HuH-7.5 (cell line): ENCODE measurements around the gene MCOLN1.

Source experiments
- DNase-seq: peaks from one replicate; pipeline ENCODE4 v3.0.0; 2011; ENCODE audit warnings: low spot score

The MCOLN1 gene

DNA sequence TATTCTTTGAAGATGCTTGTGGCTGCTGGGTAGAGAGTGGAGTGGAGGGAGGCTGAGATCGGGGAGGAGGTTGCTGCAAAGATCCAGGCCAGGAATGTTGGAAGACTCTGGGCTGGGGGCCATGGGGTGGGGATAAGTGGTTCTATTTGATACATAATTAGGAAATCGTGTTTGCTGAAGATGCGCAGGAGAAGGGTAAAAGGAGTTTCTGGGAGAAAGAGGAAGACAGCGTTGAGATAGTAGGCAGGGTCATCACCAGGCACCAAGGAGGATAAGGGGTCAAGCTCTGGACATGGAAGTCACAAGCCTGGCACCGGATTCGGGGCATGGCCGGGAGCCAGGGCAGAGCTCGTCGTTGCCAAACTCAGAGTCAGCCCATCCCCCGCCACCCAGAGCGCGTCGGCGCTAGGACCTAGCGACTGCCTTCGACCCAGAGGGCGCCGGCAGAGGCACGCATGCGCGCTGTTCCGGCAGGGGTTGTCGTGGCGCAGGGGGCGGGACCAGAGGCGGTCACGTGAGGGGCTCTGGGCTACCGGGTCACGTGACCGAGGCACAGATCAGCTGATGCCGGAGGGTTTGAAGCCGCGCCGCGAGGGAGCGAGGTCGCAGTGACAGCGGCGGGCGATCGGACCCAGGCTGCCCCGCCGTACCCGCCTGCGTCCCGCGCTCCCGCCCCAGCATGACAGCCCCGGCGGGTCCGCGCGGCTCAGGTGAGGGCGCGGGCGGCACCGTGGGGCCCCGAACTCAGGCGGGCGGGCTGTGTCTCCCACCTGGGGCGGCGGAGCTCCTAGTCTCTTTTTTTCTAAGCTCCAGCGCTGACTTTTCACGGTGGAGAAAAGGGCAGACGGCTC, at the start of gene MCOLN1:
TSS of gene MCOLN1 (plus strand) at position 553 of the 851 bp plus-strand sequence. CDS start at position 680, 127 bp downstream.
- peak; percentile 100 for DNase-seq

DNA sequence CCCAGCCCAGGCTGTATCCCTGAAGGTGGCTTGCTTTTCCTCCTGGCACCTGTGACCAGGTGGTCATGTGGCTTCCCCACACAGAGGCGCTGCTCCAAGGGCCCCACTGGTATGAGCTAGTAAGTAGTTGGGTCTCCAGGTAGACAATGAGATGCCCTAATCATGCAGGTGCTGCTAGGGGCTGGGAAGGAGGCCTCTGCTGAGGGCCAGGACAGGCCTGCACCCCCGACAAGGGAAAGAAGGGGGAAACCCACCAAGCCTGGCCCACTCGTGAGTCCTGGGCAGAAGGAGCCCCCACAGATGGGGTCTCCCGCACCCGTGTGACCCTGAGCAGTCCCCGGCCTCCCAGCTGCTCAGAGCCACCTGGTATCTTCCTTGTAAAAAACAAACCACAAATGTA, 46.8 kb upstream of the MCOLN1 start:
- DNase-seq: no peak

DNA sequence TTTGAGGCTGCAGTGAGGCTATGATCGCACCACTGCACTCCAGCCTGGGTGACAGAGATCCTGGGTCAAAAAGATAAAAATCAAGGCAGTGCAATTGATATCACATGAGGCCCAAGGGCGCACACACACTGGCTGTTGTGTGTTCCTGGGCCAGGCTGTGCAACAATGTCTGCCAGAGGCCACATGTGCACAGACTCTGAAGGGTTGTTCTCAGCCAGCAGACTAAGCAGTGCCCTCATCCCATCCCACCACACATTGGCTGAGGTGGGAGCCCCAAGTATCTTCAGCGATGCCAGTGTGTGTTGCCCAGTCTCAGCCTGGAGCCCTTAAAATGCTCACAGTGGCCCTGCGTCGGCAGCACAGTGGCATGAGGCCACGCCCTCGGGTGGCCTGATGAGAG, 46.2 kb upstream of the MCOLN1 start:
- DNase-seq: no peak

DNA sequence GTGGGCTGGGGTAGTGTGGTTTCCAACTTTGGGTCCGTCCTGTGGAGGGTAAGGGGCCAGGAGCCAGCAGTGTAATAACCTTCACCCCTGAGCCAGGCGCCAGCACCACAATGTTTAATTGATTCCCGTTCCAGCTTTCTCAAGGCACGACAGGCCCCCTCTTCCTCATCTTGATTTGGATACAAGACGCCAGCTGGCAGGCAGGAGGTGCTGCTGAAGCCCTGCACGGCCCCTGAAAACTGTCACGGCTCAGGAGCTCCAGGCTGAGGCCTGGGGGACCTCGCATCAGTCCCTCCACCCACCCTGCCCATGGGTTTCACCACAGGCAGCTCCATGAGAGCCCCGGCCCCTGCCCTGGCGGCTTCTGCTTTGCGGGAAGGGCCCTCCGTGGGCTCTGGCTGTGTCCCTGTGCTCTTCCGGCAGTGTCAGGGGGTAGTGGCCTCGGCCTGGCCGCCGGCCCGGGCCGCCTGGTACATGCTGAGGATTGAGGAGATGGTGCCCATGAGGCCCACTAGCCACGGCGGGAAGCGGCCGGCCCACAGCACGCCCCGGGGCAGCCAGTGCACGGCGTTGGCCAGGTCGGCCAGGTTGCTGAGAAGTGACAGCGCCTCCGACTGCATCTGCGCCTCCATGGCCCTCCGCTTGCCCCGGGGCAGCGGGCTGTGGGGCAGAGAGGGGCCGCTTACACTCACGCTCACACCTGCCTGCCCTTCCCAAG, 45.5 kb upstream of the MCOLN1 start:
- DNase-seq: no peak

DNA sequence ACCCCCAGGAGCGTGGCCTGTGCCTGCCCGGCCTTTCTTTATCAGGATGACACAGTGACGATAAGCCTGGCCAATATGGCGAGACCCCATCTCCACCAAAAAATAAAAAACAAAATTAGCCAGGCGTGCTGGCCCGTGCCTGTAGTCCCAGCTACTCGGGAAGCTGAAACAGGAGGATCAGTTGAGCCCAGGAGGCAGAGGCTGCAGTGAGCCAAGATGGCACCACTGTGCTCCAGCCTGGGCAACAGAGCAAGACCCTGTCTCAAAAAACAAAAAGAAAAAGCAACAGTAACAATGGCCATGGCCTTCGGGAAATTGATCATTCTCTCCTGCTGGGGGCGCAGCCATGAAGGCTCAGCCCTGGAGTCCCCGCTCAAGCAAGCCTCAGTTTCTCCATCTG, 44.7 kb upstream of the MCOLN1 start:
- DNase-seq: no peak

DNA sequence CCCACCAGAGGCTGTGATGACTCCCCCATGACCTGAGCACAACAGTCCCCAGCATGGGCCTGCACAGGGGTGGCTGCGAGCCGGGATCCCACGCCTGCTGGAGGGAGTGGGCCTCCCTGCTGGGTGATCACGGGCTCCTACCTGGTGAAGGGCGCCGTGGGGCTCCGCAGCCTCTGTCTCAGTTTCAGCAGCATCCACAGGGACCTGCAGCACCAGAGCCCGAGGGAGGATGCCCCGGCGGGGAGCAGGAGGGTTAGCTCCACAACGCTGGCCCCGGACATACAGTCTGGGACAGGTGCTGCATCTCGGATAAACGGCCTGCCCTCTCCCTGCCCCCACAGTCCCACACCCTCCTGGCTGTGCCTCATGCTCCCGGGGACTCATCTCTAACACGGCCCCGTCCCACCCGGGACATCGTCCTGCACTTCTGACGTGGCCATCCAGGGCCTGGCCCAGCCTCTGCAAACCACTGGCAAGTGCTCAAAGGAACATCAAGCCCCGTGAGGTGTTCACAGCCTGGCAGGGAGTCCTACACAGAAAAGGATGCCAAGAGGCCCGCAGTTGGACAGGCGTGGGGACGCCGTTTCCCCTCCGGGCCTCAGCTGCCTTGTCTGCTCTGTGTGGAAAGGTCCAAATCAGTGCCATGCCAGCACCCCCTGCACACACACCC, 44.1 kb upstream of the MCOLN1 start:
- no peak for DNase-seq

DNA sequence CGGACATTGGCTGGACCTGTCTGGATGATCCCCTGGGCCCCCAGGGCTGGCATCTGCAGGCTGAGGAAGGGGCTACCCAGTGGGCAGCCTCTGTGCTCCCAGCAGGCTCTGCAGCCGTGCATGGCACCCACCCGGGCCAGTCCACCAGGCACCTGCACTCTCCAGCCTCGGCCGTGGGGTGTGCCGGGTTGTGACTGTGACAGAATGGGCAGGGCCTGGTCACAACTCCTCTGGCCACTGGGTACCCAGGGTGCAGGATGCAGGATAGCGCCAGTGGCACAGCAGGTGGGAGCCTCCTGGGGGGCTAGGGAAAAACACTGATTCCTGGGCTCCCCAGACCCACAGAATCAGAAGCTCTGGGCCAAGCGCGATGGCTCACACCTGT, 43.6 kb upstream of the MCOLN1 start:
- no peak for DNase-seq

DNA sequence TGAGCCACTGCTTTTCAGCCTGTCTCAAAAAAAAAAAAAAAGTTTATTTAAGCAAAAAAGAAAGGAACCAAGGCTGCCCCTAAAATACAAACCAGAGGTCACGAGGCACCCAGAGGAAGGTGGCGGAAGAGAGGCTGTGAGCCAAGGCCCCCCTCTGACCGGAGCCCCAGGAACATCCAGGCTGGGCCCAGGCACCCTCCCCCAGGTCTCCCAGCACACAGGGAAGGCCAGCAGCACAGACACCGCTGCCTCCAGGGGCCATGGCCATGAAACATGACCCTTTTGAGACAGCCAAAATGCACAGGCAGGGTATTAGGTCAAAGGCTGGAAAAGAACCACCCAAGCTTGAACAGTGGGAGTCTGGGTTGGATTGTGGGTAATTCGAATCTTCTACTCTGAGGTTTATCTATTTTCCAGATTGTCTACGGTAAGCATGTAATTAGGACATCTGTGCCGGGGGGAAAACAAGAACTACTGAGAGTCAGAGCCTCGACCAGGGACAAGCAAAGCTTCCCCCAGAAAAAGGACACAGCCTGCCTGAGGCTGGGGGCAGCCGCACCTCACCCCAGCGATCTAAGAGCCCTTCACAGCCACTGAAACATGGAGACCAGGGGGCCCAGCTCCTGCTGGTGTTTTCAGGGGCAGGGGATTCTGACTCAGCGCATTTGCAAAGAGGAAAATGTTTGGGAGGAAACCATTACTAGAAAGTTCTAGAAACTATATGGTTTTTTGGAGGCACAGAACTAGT, 42.0 kb upstream of the MCOLN1 start:
- no peak for DNase-seq

DNA sequence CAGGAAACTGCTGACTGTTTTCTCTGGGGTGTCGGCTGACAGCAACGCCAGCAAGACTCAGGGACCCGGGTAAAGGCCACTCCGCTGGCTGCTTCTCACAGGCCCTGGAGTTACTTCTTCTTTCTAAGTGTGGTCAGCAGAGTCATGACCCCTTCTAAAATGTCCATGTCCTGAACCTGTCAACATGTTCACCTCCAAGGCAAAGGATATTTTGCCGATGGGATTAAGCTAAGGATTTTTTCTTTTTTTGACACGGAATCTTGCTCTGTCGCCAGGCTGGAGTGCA, 41.5 kb upstream of the MCOLN1 start:
- no peak for DNase-seq

DNA sequence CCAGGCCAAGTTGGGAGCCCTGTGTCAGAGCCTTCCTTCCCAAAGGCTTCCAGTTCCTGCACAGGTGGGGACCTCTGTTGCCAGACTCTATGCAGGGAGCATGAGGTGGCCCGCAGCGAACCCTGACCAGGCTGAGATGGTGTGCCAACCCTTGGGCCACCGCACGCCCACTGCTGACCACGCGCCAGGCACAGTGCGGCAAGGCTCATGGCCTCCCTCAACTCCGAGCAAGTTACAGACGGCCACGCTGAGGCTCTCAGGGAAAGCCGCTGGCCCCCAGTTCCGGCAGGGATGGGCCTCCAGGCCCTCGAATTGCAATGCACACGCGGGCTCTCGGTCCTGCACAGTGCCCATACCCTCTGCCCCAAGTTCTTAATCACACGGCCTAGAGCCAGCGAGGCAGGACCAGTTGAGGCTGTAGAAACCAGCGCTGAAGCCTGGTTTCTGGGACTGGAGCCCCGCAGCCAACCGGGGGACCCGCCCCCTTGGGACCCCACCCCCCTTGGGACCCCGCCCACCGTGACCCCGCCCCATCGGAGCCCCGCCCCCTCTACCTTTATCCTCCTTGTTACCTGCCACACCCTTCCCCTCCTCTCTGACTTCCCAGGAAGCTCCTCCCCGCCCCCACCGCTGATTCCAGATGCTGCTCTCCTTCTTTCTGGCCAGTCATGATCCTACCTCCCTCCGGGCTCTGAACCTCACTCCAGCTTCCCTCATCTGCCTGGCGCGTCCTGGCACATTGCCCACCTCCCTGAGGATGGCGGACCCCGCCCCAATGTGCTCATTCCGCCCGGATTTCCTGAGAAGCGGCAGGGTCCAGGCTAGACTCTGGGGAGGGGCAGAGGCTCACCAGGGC, 39.6 kb upstream of the MCOLN1 start:
- DNase-seq: no peak

DNA sequence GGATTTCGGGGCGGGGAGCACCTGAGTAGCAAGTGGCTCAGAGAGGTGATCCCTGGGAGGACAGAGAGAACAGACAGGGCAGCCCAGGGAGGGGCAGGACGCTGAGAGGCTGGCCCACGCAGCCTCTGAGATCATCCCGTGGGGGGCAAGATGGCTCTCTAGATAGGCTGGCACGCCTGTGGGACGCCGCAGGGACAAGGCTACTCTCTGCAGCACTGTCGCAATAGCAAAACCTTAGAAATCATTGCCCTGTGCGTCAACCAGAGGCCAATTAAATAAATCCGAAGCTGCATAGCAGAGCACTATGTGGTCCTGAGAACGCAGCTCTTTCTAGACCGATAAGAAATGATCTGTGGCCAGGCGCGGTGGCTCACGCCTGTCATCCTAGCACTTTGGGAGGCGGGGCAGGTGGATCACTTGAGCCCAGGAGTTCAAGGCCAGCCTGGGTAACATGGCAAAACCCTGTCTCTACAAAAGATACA, 38.7 kb upstream of the MCOLN1 start:
- DNase-seq: no peak

DNA sequence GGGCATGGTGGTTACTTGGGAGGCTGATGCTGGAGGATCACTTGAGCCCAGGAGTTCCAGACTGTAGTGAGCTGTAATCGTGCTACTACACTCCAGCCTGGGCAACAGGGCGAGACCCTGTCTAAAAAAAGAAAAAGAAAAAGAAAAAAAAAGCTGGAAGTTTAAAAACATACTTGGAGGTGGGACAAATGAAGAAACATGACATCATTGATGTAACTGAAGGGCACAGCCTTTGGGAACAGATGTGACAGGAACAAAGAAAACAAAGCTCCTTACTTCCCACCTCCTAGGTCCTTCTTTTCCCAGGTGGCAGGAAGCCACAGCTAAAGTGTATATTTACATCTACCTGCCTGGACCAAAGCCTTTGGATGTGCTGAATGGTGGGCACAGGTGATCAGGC, 35.5 kb upstream of the MCOLN1 start:
- DNase-seq: no peak

DNA sequence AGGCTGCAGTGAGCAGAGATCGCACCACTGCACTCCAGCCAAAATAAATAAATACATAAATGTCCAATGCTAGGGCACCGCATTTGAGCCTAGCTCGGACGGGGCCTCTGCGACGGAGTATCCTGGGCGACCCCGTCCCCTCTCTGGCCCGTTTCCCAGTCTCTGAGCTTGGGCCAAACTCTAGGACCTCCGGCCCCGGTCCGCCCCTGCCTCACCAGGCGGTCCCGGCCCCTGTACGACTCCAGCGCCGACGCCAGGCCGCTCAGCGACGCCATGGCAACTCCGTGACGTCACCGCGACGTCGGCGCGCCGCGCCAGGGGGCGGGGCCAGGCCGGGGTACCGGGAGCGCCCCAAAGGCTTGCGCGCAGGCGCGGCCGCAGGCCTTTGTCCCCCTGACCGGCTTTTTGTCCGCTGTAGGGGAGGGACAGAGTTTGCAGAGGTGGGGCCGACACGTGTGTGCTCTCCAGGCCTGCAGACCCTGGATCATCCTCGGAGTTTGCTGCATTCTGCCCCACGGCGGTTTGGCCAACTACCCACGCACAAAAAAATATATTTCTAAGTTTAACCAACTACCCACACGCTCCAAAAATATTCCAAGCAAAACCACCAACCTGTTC, 33.6 kb upstream of the MCOLN1 start, which contains the start of gene PEX11G:
TSS of gene PEX11G (minus strand) at position 300 of the 618 bp plus-strand sequence. CDS start at position 275, 25 bp downstream.
- no peak for DNase-seq

DNA sequence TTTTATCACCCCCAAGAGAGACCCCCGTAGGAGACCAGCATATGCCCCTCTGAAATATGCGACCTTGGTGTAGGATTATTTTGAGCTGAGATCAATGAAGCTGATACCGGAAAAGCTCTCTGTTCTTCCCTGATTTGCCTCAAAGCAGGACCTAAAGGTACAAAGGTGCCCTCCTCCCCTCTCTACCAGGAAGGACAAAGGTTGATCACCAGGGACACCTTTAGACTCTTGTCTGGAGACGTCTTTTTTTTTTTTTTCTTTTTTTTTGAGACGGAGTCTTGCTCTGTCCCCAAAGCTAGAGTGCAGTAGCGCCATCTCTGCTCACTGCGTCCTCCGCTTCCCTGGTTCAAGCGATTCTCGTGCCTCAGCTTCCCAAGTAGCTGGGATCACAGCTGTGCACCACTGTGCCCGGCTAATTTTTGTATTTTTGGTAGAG, 32.8 kb upstream of the MCOLN1 start:
- no peak for DNase-seq

DNA sequence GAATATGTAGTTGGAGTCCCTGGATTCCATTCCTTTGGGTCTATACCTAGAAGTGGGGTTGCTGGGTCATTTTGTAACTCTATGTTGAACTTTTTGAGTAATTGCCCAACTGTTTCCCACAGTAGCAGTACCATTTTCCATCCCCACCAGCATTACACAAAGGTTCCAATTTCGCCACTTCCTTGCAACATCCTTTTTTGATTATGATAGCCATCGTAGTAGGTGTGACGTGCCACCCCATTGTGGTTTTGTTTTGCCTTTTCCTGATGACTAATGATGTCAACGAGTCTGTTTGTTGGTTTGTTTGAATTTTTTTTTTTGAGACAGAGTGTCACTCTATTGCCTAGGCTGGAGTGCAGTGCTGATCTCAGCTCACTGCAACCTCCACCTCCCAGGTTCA, 30.3 kb upstream of the MCOLN1 start:
- no peak for DNase-seq

DNA sequence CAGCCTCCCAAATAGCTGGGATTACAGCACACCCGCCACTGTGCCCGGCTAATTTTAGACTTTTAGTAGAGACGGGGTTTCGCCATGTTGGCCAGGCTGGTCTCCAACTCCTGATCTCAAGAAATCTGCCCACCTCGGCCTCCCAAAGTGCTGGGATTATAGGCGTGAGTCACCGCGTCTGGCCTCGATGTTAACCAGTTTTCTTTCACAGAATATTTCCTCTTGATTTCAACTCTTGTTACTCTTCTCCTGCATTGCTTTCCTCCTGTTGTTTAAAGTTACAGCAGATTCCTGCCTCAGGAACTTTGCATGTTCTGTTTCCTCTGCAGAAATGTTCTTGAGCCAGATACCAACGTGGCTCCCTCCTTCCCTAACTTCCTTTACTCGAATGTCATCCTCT, 29.9 kb upstream of the MCOLN1 start:
- no peak for DNase-seq

DNA sequence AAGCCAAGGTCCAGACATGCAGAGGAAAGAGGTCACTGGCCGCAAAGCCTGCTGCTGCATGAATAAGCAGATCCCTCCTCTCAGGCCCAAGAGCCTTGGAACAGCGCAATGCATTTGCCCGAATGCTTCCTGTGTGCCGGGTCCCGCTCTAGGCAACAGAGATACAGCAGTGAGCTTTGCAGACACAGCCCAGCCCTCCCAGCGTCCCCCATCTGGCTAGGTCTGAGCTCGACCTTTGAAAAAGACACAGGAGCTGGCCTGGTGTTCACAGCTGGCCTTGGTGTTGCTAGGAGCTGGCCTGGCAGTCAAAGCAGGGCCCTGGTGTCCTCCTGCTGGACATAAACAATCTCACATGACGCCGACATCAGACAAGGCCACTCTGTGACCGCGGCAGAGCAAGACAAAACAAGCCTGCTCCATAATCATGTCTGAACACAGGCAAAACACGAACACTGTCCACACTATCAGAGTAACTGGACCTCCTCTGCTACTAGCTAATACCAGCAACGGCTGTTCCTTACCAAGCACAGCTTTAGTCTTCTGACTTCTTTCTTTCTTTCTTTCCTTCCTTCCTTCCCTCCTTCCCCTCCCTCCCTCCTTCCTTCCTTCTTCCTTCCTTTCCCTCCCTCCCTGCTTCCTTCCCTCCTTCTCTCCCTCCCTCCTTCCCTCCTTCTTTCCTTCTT, 27.9 kb upstream of the MCOLN1 start:
- DNase-seq: no peak

DNA sequence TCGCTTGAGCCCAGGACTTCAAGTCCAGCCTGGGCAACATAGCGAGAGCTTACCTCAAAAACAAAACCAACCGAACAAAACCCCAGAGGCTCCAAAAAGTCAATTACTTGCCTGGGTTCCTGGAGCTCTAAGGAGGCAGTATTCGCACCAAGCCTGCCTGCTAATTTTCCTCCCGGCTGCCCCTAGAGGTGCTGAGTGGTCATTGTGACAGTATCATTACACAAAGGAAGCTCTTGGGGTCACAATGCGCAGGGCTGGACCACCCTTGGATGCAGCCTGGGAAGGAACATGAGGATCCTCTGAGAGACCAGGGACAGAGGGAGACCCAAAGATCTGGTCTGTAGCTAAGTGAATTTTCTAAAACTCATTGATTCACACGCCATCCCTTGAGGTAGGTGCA, 25.1 kb upstream of the MCOLN1 start:
- no peak for DNase-seq

DNA sequence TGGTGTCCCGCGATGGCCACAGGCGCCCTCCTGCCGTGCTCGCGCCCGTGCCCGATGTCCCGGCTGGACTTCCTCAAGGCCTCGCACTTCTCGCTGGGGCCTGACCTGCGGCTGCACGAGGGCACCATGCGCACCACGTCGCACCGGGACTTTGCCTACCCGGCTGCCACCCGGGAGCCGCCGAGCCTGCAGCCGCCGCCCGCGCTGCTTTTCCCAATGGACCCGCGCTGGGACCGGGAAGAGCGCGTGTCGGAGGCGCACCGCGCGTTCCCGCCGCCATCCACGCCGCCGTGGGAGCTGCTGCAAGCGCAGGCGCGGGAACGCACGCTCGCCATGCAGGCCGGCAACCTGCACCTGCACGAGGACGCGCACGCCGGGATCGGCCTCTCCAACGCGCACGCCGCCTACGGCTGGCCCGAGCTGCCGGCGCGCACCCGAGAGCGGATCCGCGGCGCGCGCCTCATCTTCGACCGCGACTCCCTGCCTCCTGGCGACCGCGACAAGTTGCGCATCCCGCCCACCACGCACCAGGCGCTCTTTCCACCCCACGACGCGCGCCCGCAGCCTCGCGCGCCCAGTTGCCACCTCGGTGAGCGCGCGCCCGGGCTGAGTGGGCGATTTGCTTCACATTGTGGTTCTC, 21.5 kb upstream of the MCOLN1 start:
- peak; percentile 93 for DNase-seq

DNA sequence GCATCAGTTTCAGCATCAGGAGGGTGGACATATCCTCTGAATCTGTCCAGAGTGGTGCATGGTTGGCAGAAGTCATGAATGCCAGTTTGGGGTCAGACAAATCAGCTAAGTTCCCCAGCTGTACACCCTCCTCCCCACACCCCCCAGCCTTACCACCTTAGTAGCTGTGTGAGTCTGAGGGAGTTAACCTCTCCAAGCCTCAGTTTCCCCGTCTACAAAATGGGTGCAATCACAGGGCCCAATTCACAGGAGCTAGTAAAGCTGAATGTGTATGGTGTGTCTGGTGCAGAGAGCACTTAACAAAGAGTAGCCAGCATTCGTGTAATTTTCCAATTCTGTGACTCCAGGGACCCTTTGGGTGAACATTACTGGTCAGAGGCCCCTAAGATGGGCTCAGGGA, 19.9 kb upstream of the MCOLN1 start:
- no peak for DNase-seq
